HCT116 (cell line): ENCODE results near the gene TSPAN33. TPM values are rescaled to one million over a fixed set of nuclear protein-coding genes. Genes with fewer than 3 reads are reported as not detected.

Experiments used
- ATAC-seq: fragments of 200-7000 bp; cut with Tn5 transposase; 2 replicates; pipeline ENCODE4 v1.9.1; 2020; ENCODE audit warnings: mild to moderate bottlenecking, moderate library complexity
- BruUV-seq: library from RNA; stranded (reverse); fragments of 400-500 nt; replicated peaks from 2 replicates; lab custom pipeline; 2021; lab: Mats Ljungman, UMichigan
- CTCF ChIA-PET: fragments of 300-600 bp; sonication (Branson Sonifier 250); formaldehyde crosslinking; loops from one replicate; lab custom pipeline; 2021; ENCODE audit warnings: antibody characterized with exemption; lab: Charles Lee
- POLR2A ChIA-PET: fragments of 300-600, 350-600 bp; sonication (Branson Sonifier 250); formaldehyde crosslinking; loops from one replicate; lab custom pipeline; 2021; ENCODE audit warnings: antibody characterized with exemption; lab: Charles Lee
- RAD21 ChIA-PET, 2 experiments: fragments of 300-600 bp; sonication (Branson Sonifier 250); formaldehyde crosslinking; loops; one replicate each; lab custom pipeline; 2023; ENCODE audit warnings: low total read pairs in 2 of 2; ENCODE audit not compliant: uncharacterized antibody in 2 of 2, unreplicated experiment in 2 of 2, low non-redundant PET in 1 of 2; lab: Charles Lee
- DNase-seq: peaks from one replicate; pipeline ENCODE4 v3.0.0-alpha.2; 2010; ENCODE audit warnings: low read depth, low spot score
- H2AFZ ChIP-seq: fragments of 200-600 bp; shearing (Covaris generic), sonication (generic); 2 replicates; pipeline ENCODE4 v1.6.1; 2017; ENCODE audit warnings: low read depth, mixed run types, mixed read lengths, antibody characterized with exemption, low read length; ENCODE audit not compliant: poor library complexity, severe bottlenecking
- H3K27ac ChIP-seq: 2 replicates; pipeline ENCODE4 v1.5.1; 2012; ENCODE audit warnings: low read depth, low read length
- H3K27me3 ChIP-seq: fragments of 200-600 bp; sonication (generic); 2 replicates; pipeline ENCODE4 v1.6.1; 2016; ENCODE audit warnings: mixed run types, low read length, mixed read lengths; ENCODE audit not compliant: insufficient read depth
- H3K36me3 ChIP-seq, 2 experiments: fragments of 200-500 bp in 1 of 2; fragments of 200-600 bp in 1 of 2; sonication (Bioruptor generic) in 1 of 2; sonication (generic) in 1 of 2; 2 replicates each; pipeline versions ENCODE4 v1.5.1 to v1.6.1; 2014 to 2016; ENCODE audit warnings: low read length in 2 of 2, inconsistent platforms in 1 of 2, mixed read lengths in 1 of 2, mixed run types in 1 of 2; ENCODE audit not compliant: insufficient read depth in 2 of 2, control insufficient read depth in 1 of 2
- H3K4me1 ChIP-seq, 2 experiments: fragments of 200-600 bp in 1 of 2; sonication (generic) in 1 of 2; 2 replicates each; pipeline versions ENCODE4 v1.5.1 to v1.6.1; 2012 to 2017; ENCODE audit warnings: low read length in 2 of 2, inconsistent platforms in 1 of 2, mild to moderate bottlenecking in 1 of 2, mixed read lengths in 1 of 2, mixed run types in 1 of 2, moderate library complexity in 1 of 2; ENCODE audit not compliant: insufficient read depth in 2 of 2, control insufficient read depth in 1 of 2
- H3K4me2 ChIP-seq: fragments of 200-600 bp; sonication (generic); 2 replicates; pipeline ENCODE4 v1.6.1; 2017; ENCODE audit warnings: mixed run types, low read length, mixed read lengths
- H3K4me3 ChIP-seq, 2 experiments: fragments of 200-600 bp in 1 of 2; sonication (generic) in 1 of 2; replicated peaks in 1 of 2; 2 replicates each; pipeline ENCODE4 v1.5.1; 2011 to 2016; ENCODE audit warnings: low read length in 2 of 2, control low read depth in 1 of 2, low read depth in 1 of 2, mild to moderate bottlenecking in 1 of 2, mixed read lengths in 1 of 2, mixed run types in 1 of 2
- H3K79me2 ChIP-seq: fragments of 200-600 bp; sonication (generic); 2 replicates; pipeline ENCODE4 v1.6.1; 2017; ENCODE audit warnings: mild to moderate bottlenecking, mixed run types, low read length, moderate library complexity, mixed read lengths; ENCODE audit not compliant: insufficient read depth
- H3K9ac ChIP-seq: fragments of 200-600 bp; sonication (generic); 2 replicates; pipeline ENCODE4 v1.6.1; 2016; ENCODE audit warnings: low read length, mixed read lengths
- H3K9me2 ChIP-seq: fragments of 200-600 bp; sonication (generic), shearing (Covaris generic); 2 replicates; pipeline ENCODE4 v1.6.1; 2017; ENCODE audit warnings: mixed run types, mild to moderate bottlenecking, moderate library complexity; ENCODE audit not compliant: insufficient read depth
- H3K9me3 ChIP-seq, 2 experiments: fragments of 200-500 bp in 1 of 2; fragments of 200-600 bp in 1 of 2; sonication (Bioruptor generic) in 1 of 2; sonication (generic) in 1 of 2; 2 replicates each; pipeline ENCODE4 v1.6.1; 2014 to 2017; ENCODE audit warnings: low read length in 2 of 2, mixed read lengths in 2 of 2, inconsistent platforms in 1 of 2, low read depth in 1 of 2, mild to moderate bottlenecking in 1 of 2, mixed run types in 1 of 2, moderate library complexity in 1 of 2; ENCODE audit not compliant: control insufficient read depth in 1 of 2, insufficient read depth in 1 of 2
- H4K20me1 ChIP-seq: fragments of 200-600 bp; sonication (generic), shearing (Covaris generic); 2 replicates; pipeline ENCODE4 v1.6.1; 2017; ENCODE audit warnings: mixed run types, mild to moderate bottlenecking, moderate library complexity; ENCODE audit not compliant: insufficient read depth
- CBX3 ChIP-seq: IDR thresholded peaks from 2 replicates; pipeline ENCODE4 v1.6.1; 2012; ENCODE audit warnings: low read depth
- EGR1 ChIP-seq: IDR thresholded peaks from 2 replicates; pipeline ENCODE4 v1.6.1; 2012; ENCODE audit warnings: low read depth
- ELF1 ChIP-seq: IDR thresholded peaks from 2 replicates; pipeline ENCODE4 v1.6.1; 2012; ENCODE audit warnings: low read depth, borderline replicate concordance
- EZH2phosphoT487 ChIP-seq: fragments of 200-600 bp; IDR thresholded peaks from 2 replicates; pipeline ENCODE4 v1.6.1; 2018; ENCODE audit warnings: antibody characterized with exemption, borderline replicate concordance
- POLR2A ChIP-seq: IDR thresholded peaks from 2 replicates; pipeline ENCODE4 v1.7.0; 2011; ENCODE audit warnings: borderline replicate concordance; ENCODE audit not compliant: insufficient read depth, insufficient read length; ENCODE audit errors: extremely low read depth
- RAD21 ChIP-seq: IDR thresholded peaks from 2 replicates; pipeline ENCODE4 v1.6.1; 2012; ENCODE audit warnings: low read depth, mild to moderate bottlenecking
- REST ChIP-seq: IDR thresholded peaks from 2 replicates; pipeline ENCODE4 v1.6.1; 2012; ENCODE audit warnings: low read depth
- SIN3A ChIP-seq: IDR thresholded peaks from 2 replicates; pipeline ENCODE4 v1.6.1; 2012; ENCODE audit warnings: low read depth
- SP1 ChIP-seq: IDR thresholded peaks from 2 replicates; pipeline ENCODE4 v1.6.1; 2012; ENCODE audit warnings: low read depth
- SRF ChIP-seq: IDR thresholded peaks from 2 replicates; pipeline ENCODE4 v1.6.1; 2012; ENCODE audit warnings: low read depth
- TCF7L2 ChIP-seq: IDR thresholded peaks from 2 replicates; pipeline ENCODE4 v1.7.0; 2011; ENCODE audit warnings: borderline replicate concordance, inconsistent platforms; ENCODE audit not compliant: insufficient read depth, insufficient read length; ENCODE audit errors: extremely low read depth
- ZBTB33 ChIP-seq: IDR thresholded peaks from 2 replicates; pipeline ENCODE4 v1.6.1; 2011; ENCODE audit warnings: mild to moderate bottlenecking, low read length, moderate library complexity; ENCODE audit not compliant: insufficient replicate concordance; ENCODE audit errors: extremely low read depth
- ZFX ChIP-seq: fragments of 450-650 bp; IDR thresholded peaks from 2 replicates; pipeline ENCODE4 v1.6.1; 2017
- intact Hi-C: fragments of 100-400 bp; cut with micrococcal nuclease; formaldehyde crosslinking; loops from 2 replicates; pipeline ENCODE4 v1.10.0; 2022
- total RNA-seq: library from RNA; stranded (reverse); gene quantifications from one replicate; pipeline ENCODE4 v1.2.1, GENCODE V29; 2021; ENCODE audit not compliant: unreplicated experiment
- TF ChIP-seq, protein P1 (sequence below): IDR thresholded peaks from 2 replicates; pipeline ENCODE4 v1.6.1; 2012

Gene TSPAN33
- total RNA-seq, 1 experiment from 2014 or later: 22.2 TPM

GRCh38 chr7:129147731-129148130 lies 3.2 kb downstream of the TSPAN33 start:
- no peak overlapping the region for H3K4me3 ChIP-seq
- TF ChIP-seq POLR2A: no peak
- no peak for TF ChIP-seq RAD21
- TF ChIP-seq, protein P1, sequence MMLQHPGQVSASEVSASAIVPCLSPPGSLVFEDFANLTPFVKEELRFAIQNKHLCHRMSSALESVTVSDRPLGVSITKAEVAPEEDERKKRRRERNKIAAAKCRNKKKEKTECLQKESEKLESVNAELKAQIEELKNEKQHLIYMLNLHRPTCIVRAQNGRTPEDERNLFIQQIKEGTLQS: no peak
- no peak for TF ChIP-seq SP1
- no peak for TF ChIP-seq ZBTB33
- no peak for TF ChIP-seq SIN3A
- TF ChIP-seq EGR1: no peak
- no peak for TF ChIP-seq CBX3
- no peak for TF ChIP-seq TCF7L2
- no peak for TF ChIP-seq ZFX
- TF ChIP-seq EZH2phosphoT487: no peak
- no peak for TF ChIP-seq ELF1
- no peak for TF ChIP-seq REST
- TF ChIP-seq SRF: no peak
- ChIA-PET CTCF (interaction anchor here (2.0 kb wide), 1 partner anchor 16 kb away, joined by 11 read pairs; no protein-coding TSS in a partner anchor), RAD21 (no interaction called here), POLR2A (no interaction called here)
- ATAC-seq (no peak), DNase-seq (no peak)
- no peaks in the 10 kb centered on the region for H3K9me3 ChIP-seq
- no peak overlapping the region for H3K4me2 ChIP-seq
- BruUV-seq: no TSS peak
- H3K27ac ChIP-seq: no peak overlapping the region
- no peak overlapping the region for H2AFZ ChIP-seq
- H4K20me1 ChIP-seq: no peaks in the 10 kb centered on the region
- H3K27me3 ChIP-seq: no peaks in the 10 kb centered on the region
- H3K9ac ChIP-seq: no peak overlapping the region
- no peaks in the 10 kb centered on the region for H3K36me3 ChIP-seq
- H3K9me2 ChIP-seq: no peaks in the 10 kb centered on the region
- H3K79me2 ChIP-seq: no peaks in the 10 kb centered on the region
- peaks cover 0 to 13% of the 10 kb centered on the region in 2 experiments; a peak in 2 of 4 replicates for H3K4me1 ChIP-seq
- intact Hi-C loops: no loop called here
